ENCODE results near the gene STYXL2. TPM values are rescaled to one million over a fixed set of nuclear protein-coding genes. Genes with fewer than 3 reads are reported as not detected.

The STYXL2 gene
- total and polyA plus RNA-seq, 2 donors (not counting 3 experiments of a cell fraction or from before 2014, with no cell fraction given): not detected

- no peak overlapping the region for H3K9ac ChIP-seq (replicated peaks; ENCODE audit: extremely low read depth, insufficient read depth, low read length)
- no peak for DNase-seq (ENCODE audit: low read depth, low spot score)
- BruUV-seq (replicated peaks): no TSS peak
- no peak overlapping the region for H3K4me2 ChIP-seq (ENCODE audit: insufficient read depth, low read length)
- H3K27ac ChIP-seq (ENCODE audit: insufficient read depth, low read depth, low read length): no peak overlapping the region
- H4K20me1 ChIP-seq (replicated peaks; ENCODE audit: control insufficient read depth, extremely low read depth, insufficient read depth, low read length): no peaks in the 10 kb centered on the region
- intact Hi-C loops (cut with micrococcal nuclease): no loop called here
- no peak overlapping the region for H2AFZ ChIP-seq (ENCODE audit: low read depth, low read length)
- dilution Hi-C loops (cut with MboI; ENCODE audit: extremely low pct_ligation_motif_present, low sequenced_read_pairs): no loop called here
- H3K79me2 ChIP-seq (ENCODE audit: control insufficient read depth, insufficient read depth, low read length): no peaks in the 10 kb centered on the region
- no peak for FAIRE-seq
- H3K36me3 ChIP-seq (ENCODE audit: control insufficient read depth in 2 of 2, extremely low read depth in 1 of 2, insufficient read depth in 2 of 2, low read length in 2 of 2): no peaks in the 10 kb centered on the region
- TF ChIP-seq EZH2 (IDR thresholded peaks at IDR 0.05; ENCODE audit: borderline replicate concordance, low read depth, low read length, severe bottlenecking) (no peak), JUN (IDR thresholded peaks at IDR 0.05; ENCODE audit: borderline replicate concordance, insufficient read depth, insufficient read length, low read depth) (no peak), POLR2A (IDR thresholded peaks at IDR 0.05; ENCODE audit: low read depth, low read length) (no peak)
- H3K27me3 ChIP-seq (ENCODE audit: control insufficient read depth in 2 of 2, insufficient read depth in 2 of 2, low read length in 2 of 2): peaks cover 0 to 5% of the 10 kb centered on the region in 2 experiments
- CTCF ChIA-PET: interaction anchor here (0.9 to 1.3 kb wide), 2 partner anchors 9 to 23 kb away, joined by 3 to 4 read pairs; no protein-coding TSS in a partner anchor
- no peak overlapping the region for H3K4me3 ChIP-seq (replicated peaks in 1 of 3; ENCODE audit: insufficient read depth in 1 of 3, low read depth in 1 of 3, low read length in 3 of 3)
- H3K9me3 ChIP-seq (replicated peaks; ENCODE audit: control insufficient read depth, insufficient read depth, low read length): no peaks in the 10 kb centered on the region
- POLR2A ChIA-PET: no interaction called here
- no peaks in the 10 kb centered on the region for H3K9me1 ChIP-seq (replicated peaks; ENCODE audit: control insufficient read depth, extremely low read depth, insufficient read depth, low read length)
- H3K4me1 ChIP-seq (ENCODE audit: control insufficient read depth, extremely low read depth, insufficient read depth, low read length): no peaks in the 10 kb centered on the region
Observed at GRCh38 chr1:167115655-167116054, 21.8 kb downstream of the STYXL2 start.

DNA sequence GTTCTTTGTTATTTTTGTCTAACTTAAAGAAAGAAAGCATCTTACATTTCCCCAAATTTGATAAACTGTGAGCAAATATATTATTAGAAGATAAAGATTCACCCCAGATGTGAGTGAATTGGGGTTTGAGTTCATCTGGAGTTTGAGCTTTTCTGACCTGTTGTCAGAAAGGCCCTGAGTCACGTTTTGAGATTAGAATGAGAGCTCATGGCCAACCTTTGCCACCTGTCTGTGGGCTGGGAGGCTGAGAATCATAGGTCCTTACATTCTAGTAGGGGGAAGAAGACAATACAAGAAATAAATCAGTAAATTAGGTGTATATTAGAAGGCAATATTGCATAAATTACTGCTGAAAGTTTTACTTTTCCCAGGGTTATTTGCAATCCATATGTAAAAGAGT is 22.3 kb downstream of the STYXL2 start:
- intact Hi-C loops (cut with micrococcal nuclease) (no loop called here), dilution Hi-C loops (cut with MboI; ENCODE audit: extremely low pct_ligation_motif_present, low sequenced_read_pairs) (no loop called here)
- H3K4me2 ChIP-seq (ENCODE audit: insufficient read depth, low read length): no peak overlapping the region
- H3K27ac ChIP-seq (ENCODE audit: insufficient read depth, low read depth, low read length): no peak overlapping the region
- ChIA-PET POLR2A (no interaction called here), CTCF (interaction anchor here (0.9 to 1.3 kb wide), 2 partner anchors 9 to 23 kb away, joined by 3 to 4 read pairs; no protein-coding TSS in a partner anchor)
- BruUV-seq (replicated peaks): no TSS peak
- H3K27me3 ChIP-seq (ENCODE audit: control insufficient read depth in 2 of 2, insufficient read depth in 2 of 2, low read length in 2 of 2): peaks cover 0 to 5% of the 10 kb centered on the region in 2 experiments
- TF ChIP-seq MYC (IDR thresholded peaks at IDR 0.05; ENCODE audit: low read depth, low read length) (no peak), FOS (IDR thresholded peaks at IDR 0.05; ENCODE audit: borderline replicate concordance, insufficient read depth, low read length) (no peak), JUN (IDR thresholded peaks at IDR 0.05; ENCODE audit: borderline replicate concordance, insufficient read depth, insufficient read length, low read depth) (no peak), POLR2AphosphoS5 (IDR thresholded peaks at IDR 0.05; ENCODE audit: insufficient read depth, low read depth, low read length) (no peak), POLR2A (IDR thresholded peaks at IDR 0.05; ENCODE audit: low read depth, low read length) (no peak)
- TF ChIP-seq, protein P1, sequence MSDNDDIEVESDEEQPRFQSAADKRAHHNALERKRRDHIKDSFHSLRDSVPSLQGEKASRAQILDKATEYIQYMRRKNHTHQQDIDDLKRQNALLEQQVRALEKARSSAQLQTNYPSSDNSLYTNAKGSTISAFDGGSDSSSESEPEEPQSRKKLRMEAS (IDR thresholded peaks at IDR 0.05; ENCODE audit: insufficient read depth, insufficient read length): no peak
- TF ChIP-seq, protein P2, sequence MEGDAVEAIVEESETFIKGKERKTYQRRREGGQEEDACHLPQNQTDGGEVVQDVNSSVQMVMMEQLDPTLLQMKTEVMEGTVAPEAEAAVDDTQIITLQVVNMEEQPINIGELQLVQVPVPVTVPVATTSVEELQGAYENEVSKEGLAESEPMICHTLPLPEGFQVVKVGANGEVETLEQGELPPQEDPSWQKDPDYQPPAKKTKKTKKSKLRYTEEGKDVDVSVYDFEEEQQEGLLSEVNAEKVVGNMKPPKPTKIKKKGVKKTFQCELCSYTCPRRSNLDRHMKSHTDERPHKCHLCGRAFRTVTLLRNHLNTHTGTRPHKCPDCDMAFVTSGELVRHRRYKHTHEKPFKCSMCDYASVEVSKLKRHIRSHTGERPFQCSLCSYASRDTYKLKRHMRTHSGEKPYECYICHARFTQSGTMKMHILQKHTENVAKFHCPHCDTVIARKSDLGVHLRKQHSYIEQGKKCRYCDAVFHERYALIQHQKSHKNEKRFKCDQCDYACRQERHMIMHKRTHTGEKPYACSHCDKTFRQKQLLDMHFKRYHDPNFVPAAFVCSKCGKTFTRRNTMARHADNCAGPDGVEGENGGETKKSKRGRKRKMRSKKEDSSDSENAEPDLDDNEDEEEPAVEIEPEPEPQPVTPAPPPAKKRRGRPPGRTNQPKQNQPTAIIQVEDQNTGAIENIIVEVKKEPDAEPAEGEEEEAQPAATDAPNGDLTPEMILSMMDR (IDR thresholded peaks at IDR 0.05; ENCODE audit: extremely low read depth in 1 of 2, insufficient read depth in 1 of 2, low read depth in 1 of 2, low read length in 2 of 2): no peak
- no peaks in the 10 kb centered on the region for H4K20me1 ChIP-seq (replicated peaks; ENCODE audit: control insufficient read depth, extremely low read depth, insufficient read depth, low read length)
- no peaks in the 10 kb centered on the region for H3K4me1 ChIP-seq (ENCODE audit: control insufficient read depth, extremely low read depth, insufficient read depth, low read length)
- no peaks in the 10 kb centered on the region for H3K9me3 ChIP-seq (replicated peaks; ENCODE audit: control insufficient read depth, insufficient read depth, low read length)
- H3K9ac ChIP-seq (replicated peaks; ENCODE audit: extremely low read depth, insufficient read depth, low read length): no peak overlapping the region
- H3K79me2 ChIP-seq (ENCODE audit: control insufficient read depth, insufficient read depth, low read length): no peaks in the 10 kb centered on the region
- no peaks in the 10 kb centered on the region for H3K36me3 ChIP-seq (ENCODE audit: control insufficient read depth in 2 of 2, extremely low read depth in 1 of 2, insufficient read depth in 2 of 2, low read length in 2 of 2)
- H2AFZ ChIP-seq (ENCODE audit: low read depth, low read length): no peak overlapping the region
- no peak overlapping the region for H3K4me3 ChIP-seq (replicated peaks in 1 of 3; ENCODE audit: insufficient read depth in 1 of 3, low read depth in 1 of 3, low read length in 3 of 3)
- DNase-seq (ENCODE audit: low read depth, low spot score): no peak
- no peaks in the 10 kb centered on the region for H3K9me1 ChIP-seq (replicated peaks; ENCODE audit: control insufficient read depth, extremely low read depth, insufficient read depth, low read length)
- FAIRE-seq: no peak

All from endothelial cell of umbilical vein (primary cell).